ENCODE data around the gene LAMB4.

GRCh38 chr7:108157606-108158335, 27.6 kb upstream of the LAMB4 start:
- no peak for TF ChIP-seq CTCF (IDR thresholded peaks at IDR 0.05)
- no peak for TF ChIP-seq POLR2A (IDR thresholded peaks at IDR 0.05)

Data from body of pancreas (tissue), 4 donors.